BLaER1 (cell line): ENCODE data around the gene PIK3AP1.
A peak's percentile ranks its signal among the peaks of the same experiment; 100 is the strongest.

Source experiments
- H3K27ac ChIP-seq: shearing (Covaris generic); formaldehyde crosslinking; 2 replicates; pipeline ENCODE4 v1.8.1; 2022
- H3K27me3 ChIP-seq: shearing (Covaris generic); formaldehyde crosslinking; 2 replicates; pipeline ENCODE4 v1.8.1; 2022
- H3K36me3 ChIP-seq: shearing (Covaris generic); formaldehyde crosslinking; 2 replicates; pipeline ENCODE4 v1.8.1; 2022
- H3K4me1 ChIP-seq: shearing (Covaris generic); formaldehyde crosslinking; 2 replicates; pipeline ENCODE4 v1.8.1; 2022
- H3K4me2 ChIP-seq: shearing (Covaris generic); formaldehyde crosslinking; 2 replicates; pipeline ENCODE4 v1.8.1; 2022
- H3K4me3 ChIP-seq: shearing (Covaris generic); formaldehyde crosslinking; 2 replicates; pipeline ENCODE4 v1.8.1; 2022
- H3K9ac ChIP-seq: shearing (Covaris generic); formaldehyde crosslinking; 2 replicates; pipeline ENCODE4 v1.8.1; 2022
- H3K9me3 ChIP-seq: shearing (Covaris generic); formaldehyde crosslinking; 2 replicates; pipeline ENCODE4 v1.8.1; 2022
- H4K20me1 ChIP-seq: shearing (Covaris generic); formaldehyde crosslinking; 2 replicates; pipeline ENCODE4 v1.8.1; 2022
- Cebpa-rat ChIP-seq: shearing (Covaris generic); IDR thresholded peaks from 2 replicates; pipeline ENCODE4 v1.8.1; 2022

PIK3AP1 gene

GRCh38 chr10:96711048-96711728, 9.1 kb downstream of the PIK3AP1 start:
- Histone ChIP-seq H3K9ac (no peak overlapping the region), H3K9me3 (no peaks in the 10 kb centered on the region), H3K27me3 (no peaks in the 10 kb centered on the region), H3K4me3 (no peak overlapping the region), H3K4me1 (peaks cover 92% of the 10 kb centered on the region), H4K20me1 (peaks cover 100% of the 10 kb centered on the region), H3K27ac (no peak overlapping the region; the same call in 1 of the 2 replicates), H3K36me3 (peaks cover 100% of the 10 kb centered on the region), H3K4me2 (no peak overlapping the region; the same call in 1 of the 2 replicates)
- TF ChIP-seq Cebpa-rat, result no peak

GRCh38 chr10:96709525-96709924, 10.8 kb downstream of the PIK3AP1 start:
- no peaks in the 10 kb centered on the region for H3K9me3 ChIP-seq
- H3K4me1 ChIP-seq, result peaks cover 92% of the 10 kb centered on the region
- H3K4me2 ChIP-seq, result peak overlapping the region; percentile 19

GRCh38 chr10:96708996-96709395, 11.3 kb downstream of the PIK3AP1 start:
- TF ChIP-seq Cebpa-rat, result no peak
- Histone ChIP-seq H4K20me1 (peaks cover 100% of the 10 kb centered on the region), H3K4me3 (no peak overlapping the region), H3K9me3 (no peaks in the 10 kb centered on the region), H3K27me3 (no peaks in the 10 kb centered on the region), H3K36me3 (peaks cover 99% of the 10 kb centered on the region), H3K4me1 (peaks cover 92% of the 10 kb centered on the region), H3K27ac (no peak overlapping the region), H3K9ac (no peak overlapping the region), H3K4me2 (peak overlapping the region; percentile 19)

More at GRCh38 chr10:96709525-96709924, 10.8 kb downstream of the PIK3AP1 start:
- TF ChIP-seq Cebpa-rat, result no peak
- Histone ChIP-seq H3K4me3 (no peak overlapping the region), H3K27ac (0 out of 2 replicates have a peak overlapping the region, but pooled peaks have one; percentile 4), H4K20me1 (peaks cover 100% of the 10 kb centered on the region), H3K36me3 (peaks cover 99% of the 10 kb centered on the region), H3K9ac (no peak overlapping the region), H3K27me3 (no peaks in the 10 kb centered on the region)

- peak overlapping the region; percentile 19; the same call in 1 of the 2 replicates for H3K4me2 ChIP-seq
- no peak overlapping the region for H3K4me3 ChIP-seq
- no peak for TF ChIP-seq Cebpa-rat
- H3K9ac ChIP-seq, result 0 out of 2 replicates have a peak overlapping the region, but pooled peaks have one; percentile 6
- no peaks in the 10 kb centered on the region for H3K27me3 ChIP-seq
- H3K36me3 ChIP-seq, result peaks cover 95% of the 10 kb centered on the region
- no peaks in the 10 kb centered on the region for H3K9me3 ChIP-seq
- H4K20me1 ChIP-seq, result peaks cover 100% of the 10 kb centered on the region
- H3K27ac ChIP-seq, result no peak overlapping the region
- H3K4me1 ChIP-seq, result peaks cover 92% of the 10 kb centered on the region
These were observed 11.9 kb downstream of the PIK3AP1 start for GRCh38 chr10:96708456-96708855.

GRCh38 chr10:96706331-96706853, 13.9 kb downstream of the PIK3AP1 start:
- Histone ChIP-seq H3K9me3 (no peaks in the 10 kb centered on the region), H3K4me3 (peak overlapping the region; percentile 20; the same call in 1 of the 2 replicates), H3K4me2 (peak overlapping the region; percentile 85), H3K36me3 (peaks cover 89% of the 10 kb centered on the region), H3K27ac (peak overlapping the region; percentile 39; the same call in 1 of the 2 replicates), H3K9ac (0 out of 2 replicates have a peak overlapping the region, but pooled peaks have one; percentile 27), H3K4me1 (peaks cover 93% of the 10 kb centered on the region), H3K27me3 (no peaks in the 10 kb centered on the region), H4K20me1 (peaks cover 100% of the 10 kb centered on the region)
- no peak for TF ChIP-seq Cebpa-rat

- Histone ChIP-seq H3K4me3 (no peak overlapping the region), H3K27ac (no peak overlapping the region), H3K9me3 (no peaks in the 10 kb centered on the region), H3K9ac (no peak overlapping the region), H4K20me1 (peaks cover 100% of the 10 kb centered on the region), H3K4me2 (peak overlapping the region; percentile 85), H3K4me1 (peaks cover 99% of the 10 kb centered on the region), H3K36me3 (peaks cover 87% of the 10 kb centered on the region), H3K27me3 (no peaks in the 10 kb centered on the region)
- TF ChIP-seq Cebpa-rat, result no peak
These were observed 15.2 kb downstream of the PIK3AP1 start for GRCh38 chr10:96705134-96705533.

GRCh38 chr10:96704563-96704962, 15.8 kb downstream of the PIK3AP1 start:
- no peaks in the 10 kb centered on the region for H3K27me3 ChIP-seq
- H3K4me1 ChIP-seq, result peaks cover 100% of the 10 kb centered on the region
- peaks cover 87% of the 10 kb centered on the region for H3K36me3 ChIP-seq
- no peak overlapping the region; the same call in 1 of the 2 replicates for H3K9ac ChIP-seq
- H3K27ac ChIP-seq, result 0 out of 2 replicates have a peak overlapping the region, but pooled peaks have one; percentile 63
- peaks cover 100% of the 10 kb centered on the region for H4K20me1 ChIP-seq
- no peak overlapping the region for H3K4me3 ChIP-seq
- TF ChIP-seq Cebpa-rat, result no peak
- no peaks in the 10 kb centered on the region for H3K9me3 ChIP-seq
- H3K4me2 ChIP-seq, result peak overlapping the region; percentile 85

GRCh38 chr10:96703358-96703757, 17.0 kb downstream of the PIK3AP1 start:
- Histone ChIP-seq H3K4me1 (peaks cover 99% of the 10 kb centered on the region), H4K20me1 (peaks cover 100% of the 10 kb centered on the region), H3K4me3 (peak overlapping the region; percentile 57), H3K27ac (peak overlapping the region; percentile 63), H3K9me3 (no peaks in the 10 kb centered on the region), H3K36me3 (peaks cover 84% of the 10 kb centered on the region), H3K9ac (peak overlapping the region; percentile 71), H3K27me3 (no peaks in the 10 kb centered on the region), H3K4me2 (peak overlapping the region; percentile 85)
- no peak for TF ChIP-seq Cebpa-rat

- H3K4me2 ChIP-seq, result peak overlapping the region; percentile 85
- H3K27me3 ChIP-seq, result no peaks in the 10 kb centered on the region
- H3K27ac ChIP-seq, result peak overlapping the region; percentile 67
- H3K9ac ChIP-seq, result peak overlapping the region; percentile 72; the same call in 1 of the 2 replicates
- peaks cover 99% of the 10 kb centered on the region for H3K4me1 ChIP-seq
- H4K20me1 ChIP-seq, result peaks cover 100% of the 10 kb centered on the region
- H3K9me3 ChIP-seq, result no peaks in the 10 kb centered on the region
- TF ChIP-seq Cebpa-rat, result no peak
- peak overlapping the region; percentile 48 for H3K4me3 ChIP-seq
- peaks cover 84% of the 10 kb centered on the region for H3K36me3 ChIP-seq
These were observed 19.0 kb downstream of the PIK3AP1 start for GRCh38 chr10:96701265-96701664.
